AG09309 (cell line): ENCODE measurements around the gene TMEM164.
"Not testable (repeated sequence)": the region's sequence is repeated elsewhere in the genome, so short reads cannot be mapped to it uniquely, and the experiment has no call there.

ENCODE experiments used
- DNase-seq: peaks from one replicate; pipeline ENCODE4 v3.0.0-alpha.2; 2010; ENCODE audit warnings: low read depth
- H3K4me3 ChIP-seq: 2 replicates; pipeline ENCODE4 v1.5.1; 2011; ENCODE audit warnings: mild to moderate bottlenecking, low read depth, low read length, moderate library complexity; ENCODE audit not compliant: control insufficient read depth
- CTCF ChIP-seq: IDR thresholded peaks from 2 replicates; pipeline ENCODE4 v1.5.1; 2011; ENCODE audit warnings: mild to moderate bottlenecking, low read depth, low read length, inconsistent platforms; ENCODE audit not compliant: insufficient read depth, control insufficient read depth; ENCODE audit errors: missing control alignments

The TMEM164 gene

GRCh38 chrX:109966246-109966645 lies 36.7 kb upstream of the TMEM164 start:
- TF ChIP-seq CTCF = no peak
- no peak for DNase-seq
- no peak overlapping the region for H3K4me3 ChIP-seq

GRCh38 chrX:109967156-109967555 lies 35.8 kb upstream of the TMEM164 start:
- DNase-seq = no peak
- TF ChIP-seq CTCF = no peak
- no peak overlapping the region for H3K4me3 ChIP-seq

DNA sequence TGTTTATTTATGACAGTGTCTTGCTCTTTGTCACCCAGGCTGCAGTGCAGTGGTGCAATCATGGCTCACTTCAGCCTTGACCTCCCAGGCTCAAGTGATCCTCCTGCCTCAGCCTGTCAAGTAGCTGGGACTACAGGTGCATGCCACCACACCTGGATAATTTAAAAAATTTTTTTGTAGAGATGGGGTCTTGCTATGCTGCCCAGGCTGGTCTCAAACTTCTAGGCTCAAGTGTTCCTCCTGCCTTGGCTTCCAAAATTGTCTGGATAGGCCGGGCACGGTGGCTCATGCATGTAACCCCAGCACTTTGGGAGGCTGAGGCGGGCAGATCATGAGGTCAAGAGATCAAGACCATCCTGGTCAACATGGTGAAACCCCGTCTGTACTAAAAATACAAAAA lies 32.1 kb upstream of the TMEM164 start:
- not testable (repeated sequence) for H3K4me3 ChIP-seq, DNase-seq

GRCh38 chrX:109974906-109975655 lies 27.8 kb upstream of the TMEM164 start:
- no peak overlapping the region for H3K4me3 ChIP-seq
- no peak for DNase-seq
- TF ChIP-seq CTCF = no peak

GRCh38 chrX:109985210-109985609 lies 17.7 kb upstream of the TMEM164 start:
- not testable (repeated sequence) for H3K4me3 ChIP-seq

DNA sequence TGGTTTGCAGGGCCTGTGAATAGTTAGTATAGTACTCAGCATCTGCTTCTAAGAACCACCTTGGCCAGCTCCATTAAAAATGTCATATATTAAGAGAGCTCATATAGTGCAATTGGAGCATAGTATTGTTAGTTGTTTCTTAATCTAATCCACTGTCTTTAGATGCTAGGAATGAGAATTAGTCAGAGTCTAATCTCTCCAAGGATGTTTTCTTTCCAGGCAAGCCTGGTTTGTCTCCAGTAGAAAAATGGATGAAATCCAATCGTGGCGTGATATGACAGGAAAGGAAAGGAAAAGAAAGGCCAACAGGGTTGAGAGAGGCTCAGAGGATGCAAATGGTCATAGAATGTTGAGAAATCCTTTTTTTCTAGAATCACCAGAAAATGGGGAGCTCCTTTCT lies 15.0 kb upstream of the TMEM164 start:
- no peak for TF ChIP-seq CTCF
- no peak for DNase-seq

More at GRCh38 chrX:109985210-109985609, 17.7 kb upstream of the TMEM164 start:
- not testable (repeated sequence) for DNase-seq

GRCh38 chrX:109990582-109991276 lies 12.2 kb upstream of the TMEM164 start:
- TF ChIP-seq CTCF = no peak
- H3K4me3 ChIP-seq = no peak overlapping the region
- no peak for DNase-seq

More for the DNA sequence above, 15.0 kb upstream of the TMEM164 start:
- no peak overlapping the region for H3K4me3 ChIP-seq
